ENCODE data around the gene C19orf38. TPM values are rescaled to one million over a fixed set of nuclear protein-coding genes. Genes with fewer than 3 reads are reported as not detected.

The C19orf38 gene
- total and polyA plus RNA-seq, 9 of the 15 experiments (the other 6 are each of a cell fraction or from before 2014, with no cell fraction given): 0.14 to 0.18 TPM; not detected in 7

- no peak for DNase-seq (ENCODE audit: extremely low read depth in 1 of 4, low spot score in 3 of 4)
- in situ Hi-C loops (cut with MboI): no loop called here
Observed at GRCh38 chr19:10882108-10882457, 33.9 kb downstream of the C19orf38 start.

DNA sequence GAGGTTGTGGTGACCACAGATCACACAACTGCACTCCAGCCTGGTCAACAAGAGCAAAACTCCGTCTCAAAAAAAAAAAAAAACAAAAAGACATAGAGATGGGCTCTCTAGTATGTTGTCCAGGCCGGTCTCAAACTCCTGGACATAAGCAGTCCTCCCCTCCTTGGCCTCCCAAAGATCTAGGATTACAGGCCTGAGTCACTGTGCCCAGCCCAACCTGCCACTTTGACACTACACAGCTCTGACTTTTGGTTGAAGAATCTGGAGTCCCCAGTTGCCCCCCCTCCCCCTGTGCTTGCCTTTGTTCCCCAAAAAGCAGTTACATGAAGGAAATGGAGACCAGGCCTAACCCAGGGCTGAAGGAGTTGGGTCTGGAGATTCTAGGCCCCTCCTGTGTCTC is 36.1 kb downstream of the C19orf38 start:
- Histone ChIP-seq H3K4me3 (no peak overlapping the region), H3K9me3 (replicated peaks; ENCODE audit: control insufficient read depth, insufficient read depth, low read depth, low read length) (no peaks in the 10 kb centered on the region), H4K20me1 (replicated peaks; ENCODE audit: control insufficient read depth, insufficient read depth, low read length) (peaks cover 6% of the 10 kb centered on the region; the same call in 1 of the 2 replicates), H3K79me2 (ENCODE audit: control insufficient read depth, insufficient read depth, low read length) (peaks cover 84% of the 10 kb centered on the region), H3K27me3 (ENCODE audit: control insufficient read depth in 2 of 2, insufficient read depth in 2 of 2, low read length in 2 of 2) (no peaks in the 10 kb centered on the region; a peak in 1 of 5 replicates), H3K36me3 (ENCODE audit: control insufficient read depth, insufficient read depth, low read length) (peaks cover 19% of the 10 kb centered on the region; the same call in 2 of the 3 replicates), H3K27ac (ENCODE audit: extremely low read depth, low read depth, low read length) (peak overlapping the region; percentile 23; the same call in 1 of the 3 replicates), H3K9me1 (ENCODE audit: control insufficient read depth, insufficient read depth, low read length) (peaks cover 2% of the 10 kb centered on the region), H3K4me1 (replicated peaks in 1 of 2; ENCODE audit: control insufficient read depth in 2 of 2, insufficient read depth in 2 of 2, low read length in 2 of 2) (peaks cover 35 to 79% of the 10 kb centered on the region in 2 experiments), H3K9ac (ENCODE audit: insufficient read depth in 1 of 2, low read depth in 2 of 2, low read length in 2 of 2) (peak overlapping the region in 1 of 2 experiments; percentile 72; a peak in 1 of 4 replicates), H3K4me2 (ENCODE audit: insufficient read depth, low read length) (no peak overlapping the region), H2AFZ (ENCODE audit: low read depth, low read length) (no peak overlapping the region)
- no TSS peak for BruUV-seq (replicated peaks)
- in situ Hi-C loops (cut with MboI): no loop called here
- intact Hi-C loops (cut with micrococcal nuclease): no loop called here
- ATAC-seq: peak; percentile 59
- 58% methylated on average over 2 of the region's 2 CpGs for WGBS (ENCODE audit: insufficient coverage, low coverage, missing lambda C conversion rate)
- FAIRE-seq: peak; percentile 66
- CTCF ChIA-PET (ENCODE audit: low intra/inter-chr PET ratio): no interaction called here
- DNase-seq (ENCODE audit: extremely low read depth in 1 of 4, low spot score in 3 of 4): peak in 2 of 4 experiments; percentile 20 to 44
- POLR2A ChIA-PET: interaction anchor here (1.1 to 1.2 kb wide), 2 partner anchors 10 to 73 kb away, joined by 3 read pairs; no protein-coding TSS in a partner anchor
- TF ChIP-seq DPF2 (IDR thresholded peaks at IDR 0.05) (peak; percentile 42), NRF1 (conservative IDR thresholded peaks at IDR 0.05 in 1 of 2, IDR thresholded peaks at IDR 0.05 in 1 of 2) (no peak), MEIS2 (IDR thresholded peaks at IDR 0.05; ENCODE audit: partially characterized antibody) (peak; percentile 51), FOSL1 (tag; conservative IDR thresholded peaks at IDR 0.05) (peak; percentile 56; the same call in 1 of the 2 replicates), JUND (IDR thresholded peaks at IDR 0.05; ENCODE audit: borderline replicate concordance, low read depth, low read length) (peak; percentile 35; the same call in 1 of the 2 replicates), JUND (tag; IDR thresholded peaks at IDR 0.05; ENCODE audit: borderline replicate concordance, low read depth, low read length) (0 out of 3 replicates have a peak, but pooled peaks have one; percentile 14), HEY1 (CRISPR knock-in tag; IDR thresholded peaks at IDR 0.05; ENCODE audit: borderline replicate concordance) (no peak), SMARCE1 (IDR thresholded peaks at IDR 0.05) (peak; percentile 57), GABPA (tag; conservative IDR thresholded peaks at IDR 0.05; ENCODE audit: low read depth) (no peak), PCBP1 (IDR thresholded peaks at IDR 0.05; ENCODE audit: low read depth, low read length, poor library complexity, severe bottlenecking) (no peak), ARID1B (IDR thresholded peaks at IDR 0.05) (0 out of 2 replicates have a peak, but pooled peaks have one; percentile 26), NFE2 (IDR thresholded peaks at IDR 0.05; ENCODE audit: low read depth) (peak; percentile 42)
- TF ChIP-seq, protein P1, sequence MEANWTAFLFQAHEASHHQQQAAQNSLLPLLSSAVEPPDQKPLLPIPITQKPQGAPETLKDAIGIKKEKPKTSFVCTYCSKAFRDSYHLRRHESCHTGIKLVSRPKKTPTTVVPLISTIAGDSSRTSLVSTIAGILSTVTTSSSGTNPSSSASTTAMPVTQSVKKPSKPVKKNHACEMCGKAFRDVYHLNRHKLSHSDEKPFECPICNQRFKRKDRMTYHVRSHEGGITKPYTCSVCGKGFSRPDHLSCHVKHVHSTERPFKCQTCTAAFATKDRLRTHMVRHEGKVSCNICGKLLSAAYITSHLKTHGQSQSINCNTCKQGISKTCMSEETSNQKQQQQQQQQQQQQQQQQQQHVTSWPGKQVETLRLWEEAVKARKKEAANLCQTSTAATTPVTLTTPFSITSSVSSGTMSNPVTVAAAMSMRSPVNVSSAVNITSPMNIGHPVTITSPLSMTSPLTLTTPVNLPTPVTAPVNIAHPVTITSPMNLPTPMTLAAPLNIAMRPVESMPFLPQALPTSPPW (CRISPR knock-in tag; IDR thresholded peaks at IDR 0.05): peak; percentile 80

More at GRCh38 chr19:10882108-10882457, 33.9 kb downstream of the C19orf38 start:
- ChIA-PET CTCF (ENCODE audit: low intra/inter-chr PET ratio) (no interaction called here), POLR2A (interaction anchor here (1.0 to 1.8 kb wide), 3 partner anchors 10 to 31 kb away, joined by 3 to 7 read pairs (median 3); no protein-coding TSS in a partner anchor)
- 82% methylated on average over 8 of the region's 9 CpGs for WGBS (ENCODE audit: insufficient coverage, low coverage, missing lambda C conversion rate)
- H3K4me2 ChIP-seq (ENCODE audit: insufficient read depth, low read length): no peak overlapping the region
- FAIRE-seq (no peak), ATAC-seq (no peak)
- H3K36me3 ChIP-seq (ENCODE audit: control insufficient read depth, insufficient read depth, low read length): peaks cover 19% of the 10 kb centered on the region; the same call in 2 of the 3 replicates
- H3K27ac ChIP-seq (ENCODE audit: extremely low read depth, low read depth, low read length): no peak overlapping the region
- TF ChIP-seq ZNF282 (CRISPR knock-in tag; IDR thresholded peaks at IDR 0.05): 0 out of 2 replicates have a peak, but pooled peaks have one; percentile 15
- TF ChIP-seq NFIC (IDR thresholded peaks at IDR 0.05): no peak
- no peak overlapping the region for H3K4me3 ChIP-seq
- H3K9me1 ChIP-seq (ENCODE audit: control insufficient read depth, insufficient read depth, low read length): no peaks in the 10 kb centered on the region
- H3K79me2 ChIP-seq (ENCODE audit: control insufficient read depth, insufficient read depth, low read length): peaks cover 89% of the 10 kb centered on the region
- no peak overlapping the region for H2AFZ ChIP-seq (ENCODE audit: low read depth, low read length)
- no TSS peak for BruUV-seq (replicated peaks)
- peak overlapping the region in 1 of 2 experiments; percentile 78; a peak in 2 of 4 replicates for H3K9ac ChIP-seq (ENCODE audit: insufficient read depth in 1 of 2, low read depth in 2 of 2, low read length in 2 of 2)
- H3K4me1 ChIP-seq (replicated peaks in 1 of 2; ENCODE audit: control insufficient read depth in 2 of 2, insufficient read depth in 2 of 2, low read length in 2 of 2): peaks cover 48 to 73% of the 10 kb centered on the region in 2 experiments
- H3K27me3 ChIP-seq (ENCODE audit: control insufficient read depth in 2 of 2, insufficient read depth in 2 of 2, low read length in 2 of 2): no peaks in the 10 kb centered on the region; a peak in 1 of 5 replicates
- no peaks in the 10 kb centered on the region for H4K20me1 ChIP-seq (replicated peaks; ENCODE audit: control insufficient read depth, insufficient read depth, low read length)
- intact Hi-C loops (cut with micrococcal nuclease): no loop called here
- no peaks in the 10 kb centered on the region for H3K9me3 ChIP-seq (replicated peaks; ENCODE audit: control insufficient read depth, insufficient read depth, low read depth, low read length)

Measured in K562 (cell line).